Neural progenitor cell (in vitro differentiated cells): ENCODE measurements around the gene DIDO1.

Experiments used
- EZH2 ChIP-seq: fragments of 200-600 bp; sonication (generic); IDR thresholded peaks from 2 replicates; pipeline ENCODE4 v1.6.1; 2017; ENCODE audit warnings: antibody characterized with exemption, mild to moderate bottlenecking, moderate library complexity
- EZH2phosphoT487 ChIP-seq: fragments of 200-600 bp; sonication (generic); IDR thresholded peaks from 2 replicates; pipeline ENCODE4 v1.6.1; 2017; ENCODE audit warnings: antibody characterized with exemption
- TF ChIP-seq, protein P1 (sequence below): fragments of 200-600 bp; sonication (generic); IDR thresholded peaks from 2 replicates; pipeline ENCODE4 v1.5.1; 2017; ENCODE audit warnings: antibody characterized with exemption, mild to moderate bottlenecking

GRCh38 chr20:62888406-62888805 lies 37.9 kb downstream of the DIDO1 start:
- TF ChIP-seq, protein P1, sequence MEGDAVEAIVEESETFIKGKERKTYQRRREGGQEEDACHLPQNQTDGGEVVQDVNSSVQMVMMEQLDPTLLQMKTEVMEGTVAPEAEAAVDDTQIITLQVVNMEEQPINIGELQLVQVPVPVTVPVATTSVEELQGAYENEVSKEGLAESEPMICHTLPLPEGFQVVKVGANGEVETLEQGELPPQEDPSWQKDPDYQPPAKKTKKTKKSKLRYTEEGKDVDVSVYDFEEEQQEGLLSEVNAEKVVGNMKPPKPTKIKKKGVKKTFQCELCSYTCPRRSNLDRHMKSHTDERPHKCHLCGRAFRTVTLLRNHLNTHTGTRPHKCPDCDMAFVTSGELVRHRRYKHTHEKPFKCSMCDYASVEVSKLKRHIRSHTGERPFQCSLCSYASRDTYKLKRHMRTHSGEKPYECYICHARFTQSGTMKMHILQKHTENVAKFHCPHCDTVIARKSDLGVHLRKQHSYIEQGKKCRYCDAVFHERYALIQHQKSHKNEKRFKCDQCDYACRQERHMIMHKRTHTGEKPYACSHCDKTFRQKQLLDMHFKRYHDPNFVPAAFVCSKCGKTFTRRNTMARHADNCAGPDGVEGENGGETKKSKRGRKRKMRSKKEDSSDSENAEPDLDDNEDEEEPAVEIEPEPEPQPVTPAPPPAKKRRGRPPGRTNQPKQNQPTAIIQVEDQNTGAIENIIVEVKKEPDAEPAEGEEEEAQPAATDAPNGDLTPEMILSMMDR, result no peak
- TF ChIP-seq EZH2, result no peak
- no peak for TF ChIP-seq EZH2phosphoT487
